Fibroblast of villous mesenchyme (primary cell): ENCODE measurements around the gene DENND1B. TPM values are rescaled to one million over a fixed set of nuclear protein-coding genes. Genes with fewer than 3 reads are reported as not detected.
A peak's percentile ranks its signal among the peaks of the same experiment; 100 is the strongest.

Experiments
- DNase-seq: peaks from one replicate; pipeline ENCODE4 v3.0.0-alpha.2; 2010; ENCODE audit warnings: low read depth
- H3K4me3 ChIP-seq: 2 replicates; pipeline ENCODE4 v1.5.1; 2011; ENCODE audit warnings: low read depth, mild to moderate bottlenecking, low read length
- total RNA-seq: library from RNA; depleted of rRNA; stranded (reverse); fragments of >200 nt; gene quantifications from 2 replicates; pipeline ENCODE4 v1.2.3, GENCODE V29; 2012
- TF ChIP-seq, protein P1 (sequence below): IDR thresholded peaks from 2 replicates; pipeline ENCODE4 v1.5.1; 2012; ENCODE audit warnings: low read depth, mild to moderate bottlenecking, low read length; ENCODE audit not compliant: insufficient read depth

DENND1B gene
- total RNA-seq, 1 donor = 21.6 TPM

DNA sequence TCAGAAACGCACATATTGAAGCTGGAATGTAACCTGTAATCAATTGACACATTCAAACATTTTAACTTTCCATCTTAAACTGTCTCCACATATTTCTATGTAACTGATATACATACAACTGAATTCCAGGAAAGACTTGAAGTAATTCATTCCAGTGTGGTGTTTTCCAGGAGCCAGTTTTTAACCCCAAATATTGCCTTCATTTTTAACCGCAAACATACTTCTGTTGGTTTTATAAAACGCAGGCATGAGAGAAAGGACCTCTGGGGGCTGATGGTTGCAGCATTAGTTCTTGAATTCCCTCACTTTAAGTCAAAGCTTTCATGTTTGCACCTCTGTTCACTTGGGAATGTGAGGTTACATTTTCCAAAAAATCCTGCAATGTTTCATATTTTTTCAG, 303.1 kb downstream of the DENND1B start:
- TF ChIP-seq, protein P1, sequence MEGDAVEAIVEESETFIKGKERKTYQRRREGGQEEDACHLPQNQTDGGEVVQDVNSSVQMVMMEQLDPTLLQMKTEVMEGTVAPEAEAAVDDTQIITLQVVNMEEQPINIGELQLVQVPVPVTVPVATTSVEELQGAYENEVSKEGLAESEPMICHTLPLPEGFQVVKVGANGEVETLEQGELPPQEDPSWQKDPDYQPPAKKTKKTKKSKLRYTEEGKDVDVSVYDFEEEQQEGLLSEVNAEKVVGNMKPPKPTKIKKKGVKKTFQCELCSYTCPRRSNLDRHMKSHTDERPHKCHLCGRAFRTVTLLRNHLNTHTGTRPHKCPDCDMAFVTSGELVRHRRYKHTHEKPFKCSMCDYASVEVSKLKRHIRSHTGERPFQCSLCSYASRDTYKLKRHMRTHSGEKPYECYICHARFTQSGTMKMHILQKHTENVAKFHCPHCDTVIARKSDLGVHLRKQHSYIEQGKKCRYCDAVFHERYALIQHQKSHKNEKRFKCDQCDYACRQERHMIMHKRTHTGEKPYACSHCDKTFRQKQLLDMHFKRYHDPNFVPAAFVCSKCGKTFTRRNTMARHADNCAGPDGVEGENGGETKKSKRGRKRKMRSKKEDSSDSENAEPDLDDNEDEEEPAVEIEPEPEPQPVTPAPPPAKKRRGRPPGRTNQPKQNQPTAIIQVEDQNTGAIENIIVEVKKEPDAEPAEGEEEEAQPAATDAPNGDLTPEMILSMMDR = no peak
- no peak for DNase-seq
- H3K4me3 ChIP-seq = no peak overlapping the region

DNA sequence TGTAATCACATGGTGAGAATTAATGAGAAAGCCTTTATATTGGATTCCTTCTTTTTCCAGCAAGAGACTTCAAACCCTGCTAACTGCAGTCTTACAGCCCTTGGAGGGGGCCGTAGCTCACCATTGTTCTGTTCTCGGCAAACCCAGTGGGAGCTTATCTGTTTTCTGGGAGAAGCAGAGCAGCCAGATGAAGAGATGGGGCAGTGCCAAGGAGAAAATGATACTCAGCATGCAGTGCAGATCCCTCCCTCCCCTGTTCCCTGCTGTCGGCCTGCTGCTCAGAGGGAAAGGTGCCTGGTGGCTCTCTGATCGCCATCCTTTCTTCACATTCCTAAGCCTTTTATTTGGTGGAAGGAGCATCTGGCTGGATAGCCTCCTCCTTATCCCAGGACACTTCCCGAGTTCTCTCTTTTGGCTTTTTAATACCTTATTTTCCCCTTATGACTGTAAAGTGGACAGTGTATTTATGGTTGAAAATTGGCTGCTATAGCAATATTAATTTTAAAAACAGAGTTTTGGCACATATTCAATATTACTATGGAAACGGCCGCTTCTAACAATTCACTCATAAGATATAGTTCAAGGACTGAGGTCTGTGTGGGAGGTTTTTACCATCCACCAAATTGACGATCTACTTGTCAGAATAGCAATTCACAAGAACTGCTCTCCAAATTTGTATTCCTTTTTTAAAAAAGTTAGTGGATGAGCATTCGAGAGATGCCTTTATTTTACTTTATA, 303.9 kb downstream of the DENND1B start:
- no peak overlapping the region for H3K4me3 ChIP-seq
- DNase-seq = no peak
- TF ChIP-seq, protein P1 = no peak

DNA sequence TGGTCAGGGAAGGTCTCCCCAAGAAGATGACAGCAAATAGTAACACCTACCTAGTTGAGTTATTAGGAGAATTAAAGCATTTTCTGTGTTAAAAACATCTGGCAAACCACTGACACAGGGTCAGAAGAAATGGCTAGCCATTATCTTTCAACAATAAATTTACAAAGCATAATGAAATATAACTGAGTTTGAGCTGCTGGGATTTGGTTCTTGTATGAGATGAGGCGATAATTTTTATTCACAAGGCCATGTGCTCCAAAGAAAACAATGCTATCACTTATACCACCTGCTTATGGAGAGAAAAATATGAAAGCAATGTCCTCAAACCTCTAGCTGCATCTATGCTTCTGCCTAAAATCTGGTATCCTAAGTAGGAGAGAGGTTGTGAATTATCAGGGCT, 304.9 kb downstream of the DENND1B start:
- no peak for DNase-seq
- H3K4me3 ChIP-seq = no peak overlapping the region
- TF ChIP-seq, protein P1 = no peak

DNA sequence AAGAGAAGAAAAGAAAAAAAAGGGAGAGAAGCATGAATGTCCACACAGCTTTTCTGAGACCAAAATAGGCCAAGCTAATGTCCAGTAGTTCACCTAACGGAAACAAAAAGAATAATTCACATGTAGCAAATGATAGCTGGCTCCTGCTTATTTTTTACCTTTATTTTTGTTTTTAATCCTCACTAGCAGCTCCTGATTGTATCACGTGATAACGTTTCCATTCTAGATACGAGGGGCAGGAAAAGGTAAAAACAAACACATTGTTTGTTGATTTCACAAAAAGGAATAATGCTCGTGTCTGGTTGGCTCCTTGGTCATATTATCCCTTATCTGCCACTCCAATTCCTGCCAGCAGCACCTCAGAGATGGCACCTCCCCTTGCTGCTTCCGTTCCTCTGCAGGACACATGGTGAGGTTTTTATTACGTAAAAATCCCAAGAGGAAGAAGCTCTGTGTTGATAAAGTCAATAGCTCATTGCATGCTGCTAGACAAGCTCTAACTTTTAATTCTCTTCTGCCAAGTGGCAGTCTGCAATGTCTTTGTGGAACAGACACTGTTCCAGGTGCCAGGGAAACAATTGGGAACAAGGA, 305.6 kb downstream of the DENND1B start:
- H3K4me3 ChIP-seq = no peak overlapping the region
- TF ChIP-seq, protein P1 = no peak
- no peak for DNase-seq

DNA sequence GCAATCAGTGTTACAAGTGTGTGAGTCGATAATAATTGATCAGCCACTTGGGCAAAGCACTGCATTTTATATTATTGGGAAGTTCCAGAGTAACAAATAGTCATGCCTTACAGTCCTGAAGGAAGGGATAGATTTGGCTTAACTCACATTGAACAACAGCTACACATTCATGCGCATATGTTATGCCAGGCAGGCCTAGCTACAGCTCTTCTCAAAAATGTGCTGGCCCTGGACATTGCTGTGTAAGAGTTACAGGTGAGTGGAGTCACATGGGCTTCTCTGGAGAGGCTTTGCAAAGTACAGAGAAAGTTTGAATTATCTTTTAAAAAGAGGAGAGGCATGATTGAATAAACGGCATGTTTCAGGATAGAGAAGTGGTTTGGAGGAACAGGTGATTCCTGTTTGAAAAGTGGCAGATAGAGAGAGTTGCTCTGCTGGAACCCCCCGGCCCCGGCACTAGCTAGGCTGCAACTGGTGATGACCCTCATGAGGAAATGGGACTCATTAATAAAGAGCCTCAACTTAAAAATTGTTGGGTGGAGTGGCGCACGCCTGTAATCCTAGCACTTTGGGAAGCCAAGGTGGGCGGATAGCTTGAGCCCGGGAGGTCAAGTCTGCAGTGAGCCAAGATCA, 306.6 kb downstream of the DENND1B start:
- TF ChIP-seq, protein P1 = no peak
- no peak for DNase-seq
- H3K4me3 ChIP-seq = no peak overlapping the region

DNA sequence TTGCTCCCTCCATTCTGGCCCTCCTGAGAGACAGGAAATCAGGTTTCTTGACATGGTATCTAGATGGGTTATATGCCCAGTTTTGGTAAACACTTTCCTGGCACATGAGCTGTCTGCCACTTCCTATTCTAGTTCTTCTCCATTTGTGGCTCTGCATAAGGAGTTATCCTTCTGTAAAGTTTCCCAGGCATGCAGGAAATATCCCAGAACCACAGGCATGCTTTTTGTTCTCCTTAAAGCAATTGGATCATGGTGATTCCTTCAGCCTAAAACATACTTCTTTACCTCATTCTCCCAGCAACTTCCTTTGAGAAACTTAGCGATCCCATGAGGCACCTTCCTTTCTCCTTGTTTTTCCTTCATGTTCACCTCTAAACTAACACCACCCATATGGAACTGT, 307.4 kb downstream of the DENND1B start:
- TF ChIP-seq, protein P1 = no peak
- peak; percentile 12 for DNase-seq
- no peak overlapping the region for H3K4me3 ChIP-seq
